Measurements from ENCODE around the gene TDRD7.

GRCh38 chr9:97387936-97388684 lies 23.8 kb upstream of the TDRD7 start:
- TF ChIP-seq POLR2A (IDR thresholded peaks at IDR 0.05) (no peak), POLR2AphosphoS5 (IDR thresholded peaks at IDR 0.05) (no peak), EP300 (IDR thresholded peaks at IDR 0.05) (no peak)
- TF ChIP-seq, protein P1, sequence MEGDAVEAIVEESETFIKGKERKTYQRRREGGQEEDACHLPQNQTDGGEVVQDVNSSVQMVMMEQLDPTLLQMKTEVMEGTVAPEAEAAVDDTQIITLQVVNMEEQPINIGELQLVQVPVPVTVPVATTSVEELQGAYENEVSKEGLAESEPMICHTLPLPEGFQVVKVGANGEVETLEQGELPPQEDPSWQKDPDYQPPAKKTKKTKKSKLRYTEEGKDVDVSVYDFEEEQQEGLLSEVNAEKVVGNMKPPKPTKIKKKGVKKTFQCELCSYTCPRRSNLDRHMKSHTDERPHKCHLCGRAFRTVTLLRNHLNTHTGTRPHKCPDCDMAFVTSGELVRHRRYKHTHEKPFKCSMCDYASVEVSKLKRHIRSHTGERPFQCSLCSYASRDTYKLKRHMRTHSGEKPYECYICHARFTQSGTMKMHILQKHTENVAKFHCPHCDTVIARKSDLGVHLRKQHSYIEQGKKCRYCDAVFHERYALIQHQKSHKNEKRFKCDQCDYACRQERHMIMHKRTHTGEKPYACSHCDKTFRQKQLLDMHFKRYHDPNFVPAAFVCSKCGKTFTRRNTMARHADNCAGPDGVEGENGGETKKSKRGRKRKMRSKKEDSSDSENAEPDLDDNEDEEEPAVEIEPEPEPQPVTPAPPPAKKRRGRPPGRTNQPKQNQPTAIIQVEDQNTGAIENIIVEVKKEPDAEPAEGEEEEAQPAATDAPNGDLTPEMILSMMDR (IDR thresholded peaks at IDR 0.05): no peak
